ENCODE measurements around the gene TFF3.

GRCh38 chr21:42343556-42343955 is 28.3 kb upstream of the TFF3 start:
- no peak for TF ChIP-seq POLR2A (IDR thresholded peaks at IDR 0.05)
- TF ChIP-seq CTCF (IDR thresholded peaks at IDR 0.05 in 8 of 11, conservative IDR thresholded peaks at IDR 0.05 in 3 of 11): no peak

All from spleen (tissue), 7 donors.